ENCODE measurements around the gene AMMECR1.

DNA sequence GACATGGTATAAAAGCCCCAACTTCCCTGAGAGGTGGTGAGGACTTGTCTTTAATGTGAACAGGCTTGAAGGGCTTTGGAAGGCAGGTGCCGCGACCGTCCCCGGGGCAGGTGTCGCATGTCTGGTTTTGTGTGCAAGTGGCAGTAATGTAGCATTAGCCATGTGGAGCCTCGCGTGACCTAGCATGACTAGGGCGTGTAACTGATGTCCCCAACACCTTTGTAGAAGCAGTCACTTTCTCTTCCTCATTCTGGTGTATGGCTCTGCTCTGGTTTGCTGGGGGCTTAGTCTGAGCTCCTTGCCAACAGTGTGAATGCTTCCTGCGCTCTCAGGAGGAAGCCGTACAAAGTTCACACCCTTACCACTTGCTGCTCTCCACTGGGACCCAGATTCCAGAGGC lies 145.7 kb downstream of the AMMECR1 start:
- TF ChIP-seq, protein P1, sequence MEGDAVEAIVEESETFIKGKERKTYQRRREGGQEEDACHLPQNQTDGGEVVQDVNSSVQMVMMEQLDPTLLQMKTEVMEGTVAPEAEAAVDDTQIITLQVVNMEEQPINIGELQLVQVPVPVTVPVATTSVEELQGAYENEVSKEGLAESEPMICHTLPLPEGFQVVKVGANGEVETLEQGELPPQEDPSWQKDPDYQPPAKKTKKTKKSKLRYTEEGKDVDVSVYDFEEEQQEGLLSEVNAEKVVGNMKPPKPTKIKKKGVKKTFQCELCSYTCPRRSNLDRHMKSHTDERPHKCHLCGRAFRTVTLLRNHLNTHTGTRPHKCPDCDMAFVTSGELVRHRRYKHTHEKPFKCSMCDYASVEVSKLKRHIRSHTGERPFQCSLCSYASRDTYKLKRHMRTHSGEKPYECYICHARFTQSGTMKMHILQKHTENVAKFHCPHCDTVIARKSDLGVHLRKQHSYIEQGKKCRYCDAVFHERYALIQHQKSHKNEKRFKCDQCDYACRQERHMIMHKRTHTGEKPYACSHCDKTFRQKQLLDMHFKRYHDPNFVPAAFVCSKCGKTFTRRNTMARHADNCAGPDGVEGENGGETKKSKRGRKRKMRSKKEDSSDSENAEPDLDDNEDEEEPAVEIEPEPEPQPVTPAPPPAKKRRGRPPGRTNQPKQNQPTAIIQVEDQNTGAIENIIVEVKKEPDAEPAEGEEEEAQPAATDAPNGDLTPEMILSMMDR (IDR thresholded peaks at IDR 0.05): no peak
- TF ChIP-seq EP300 (IDR thresholded peaks at IDR 0.05) (no peak), POLR2A (IDR thresholded peaks at IDR 0.05) (no peak)

All from tibial nerve (tissue), 4 donors.